DOHH2 (cell line): Measurements from ENCODE around the gene SENP8.

ENCODE experiments used
- EZH2phosphoT487 ChIP-seq: fragments of 200-600 bp; sonication (generic); IDR thresholded peaks from 2 replicates; pipeline ENCODE4 v1.6.1; 2017; ENCODE audit warnings: borderline replicate concordance, mild to moderate bottlenecking, antibody characterized with exemption, low read length, moderate library complexity, mixed read lengths
- TF ChIP-seq, protein P1 (sequence below): fragments of 200-600 bp; sonication (generic); IDR thresholded peaks from one replicate; pipeline ENCODE4 v1.5.1; 2014; ENCODE audit warnings: antibody characterized with exemption, mild to moderate bottlenecking, low read depth, low read length; ENCODE audit not compliant: poor library complexity, severe bottlenecking

DNA sequence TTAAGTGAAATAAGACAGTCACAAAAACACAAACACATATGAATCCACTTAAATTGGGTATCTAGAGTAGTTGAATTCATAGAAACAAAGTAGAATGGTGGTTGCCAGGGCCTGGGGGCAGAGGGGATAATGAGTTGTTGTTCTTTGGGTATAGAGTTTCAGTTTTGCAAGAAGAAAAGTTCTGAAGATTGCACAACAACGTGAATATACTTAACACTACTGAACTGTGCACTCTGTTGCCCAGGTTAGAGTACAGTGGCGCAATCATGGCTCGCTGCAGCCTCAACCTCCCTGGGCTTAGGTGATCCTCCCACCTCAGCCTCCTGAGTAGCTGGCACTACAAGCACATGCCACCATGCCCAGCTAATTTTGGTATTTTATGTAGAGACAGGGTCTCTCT lies 64.5 kb downstream of the SENP8 start:
- TF ChIP-seq EZH2phosphoT487, result no peak
- TF ChIP-seq, protein P1, sequence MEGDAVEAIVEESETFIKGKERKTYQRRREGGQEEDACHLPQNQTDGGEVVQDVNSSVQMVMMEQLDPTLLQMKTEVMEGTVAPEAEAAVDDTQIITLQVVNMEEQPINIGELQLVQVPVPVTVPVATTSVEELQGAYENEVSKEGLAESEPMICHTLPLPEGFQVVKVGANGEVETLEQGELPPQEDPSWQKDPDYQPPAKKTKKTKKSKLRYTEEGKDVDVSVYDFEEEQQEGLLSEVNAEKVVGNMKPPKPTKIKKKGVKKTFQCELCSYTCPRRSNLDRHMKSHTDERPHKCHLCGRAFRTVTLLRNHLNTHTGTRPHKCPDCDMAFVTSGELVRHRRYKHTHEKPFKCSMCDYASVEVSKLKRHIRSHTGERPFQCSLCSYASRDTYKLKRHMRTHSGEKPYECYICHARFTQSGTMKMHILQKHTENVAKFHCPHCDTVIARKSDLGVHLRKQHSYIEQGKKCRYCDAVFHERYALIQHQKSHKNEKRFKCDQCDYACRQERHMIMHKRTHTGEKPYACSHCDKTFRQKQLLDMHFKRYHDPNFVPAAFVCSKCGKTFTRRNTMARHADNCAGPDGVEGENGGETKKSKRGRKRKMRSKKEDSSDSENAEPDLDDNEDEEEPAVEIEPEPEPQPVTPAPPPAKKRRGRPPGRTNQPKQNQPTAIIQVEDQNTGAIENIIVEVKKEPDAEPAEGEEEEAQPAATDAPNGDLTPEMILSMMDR, result no peak
